Raji (cell line): ENCODE results near the gene NTM.

ENCODE experiments used
- POLR2A ChIP-seq: IDR thresholded peaks from 2 replicates; pipeline ENCODE4 v1.6.1; 2011; ENCODE audit warnings: low read depth, low read length, control low read depth; ENCODE audit not compliant: insufficient read depth

The NTM gene

DNA sequence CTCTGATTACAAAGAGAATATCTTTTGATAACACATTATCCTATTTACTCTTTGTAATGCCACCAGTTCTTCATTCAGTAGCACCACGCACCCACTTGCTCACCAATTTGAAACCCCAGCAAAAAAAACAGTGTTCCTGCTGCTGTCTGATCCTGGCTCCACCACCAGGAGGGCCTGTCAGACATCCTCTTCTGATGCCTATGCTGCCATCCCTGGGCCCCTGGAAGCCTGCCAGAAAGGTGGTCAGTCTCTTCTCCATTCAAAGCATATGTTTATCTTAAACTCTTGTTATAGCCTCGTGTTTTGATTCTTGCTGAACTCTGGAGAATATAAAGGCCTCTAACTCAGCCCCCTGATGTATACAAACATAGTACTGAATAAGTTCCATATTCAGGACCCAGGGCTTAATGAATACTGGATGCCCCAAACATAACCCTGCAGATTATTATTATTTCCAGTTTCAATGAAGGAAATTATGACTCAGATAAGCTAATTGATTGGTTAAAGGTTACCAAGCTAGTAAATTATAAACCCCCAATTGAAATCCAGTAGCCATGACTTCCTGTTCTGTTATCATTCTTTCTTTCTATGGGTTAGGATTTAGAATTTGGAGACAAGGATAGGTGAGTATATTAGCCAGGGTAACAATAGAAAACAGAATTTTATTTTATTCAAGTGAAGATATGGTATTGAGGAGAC lies 116.7 kb downstream of the NTM start:
- TF ChIP-seq POLR2A: no peak

DNA sequence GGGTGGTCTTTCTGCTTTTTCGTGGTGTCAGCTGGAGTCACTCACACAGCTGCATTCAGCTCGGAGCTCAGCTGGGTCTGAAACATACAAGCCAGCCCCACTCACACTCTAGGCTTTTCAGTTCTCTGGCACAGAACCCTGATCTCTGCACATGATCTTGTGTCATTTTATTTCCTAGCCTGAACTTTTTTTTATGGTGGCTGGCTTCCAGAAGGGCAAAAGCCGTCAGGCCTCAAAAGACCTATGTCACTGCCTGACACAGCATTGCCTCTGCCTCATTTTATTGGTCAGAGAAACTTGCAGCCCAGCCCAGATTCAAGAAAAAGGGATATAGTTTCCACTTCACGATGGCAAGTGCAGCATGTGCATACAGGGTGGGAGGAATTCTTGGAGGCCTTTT lies 117.8 kb downstream of the NTM start:
- no peak for TF ChIP-seq POLR2A

DNA sequence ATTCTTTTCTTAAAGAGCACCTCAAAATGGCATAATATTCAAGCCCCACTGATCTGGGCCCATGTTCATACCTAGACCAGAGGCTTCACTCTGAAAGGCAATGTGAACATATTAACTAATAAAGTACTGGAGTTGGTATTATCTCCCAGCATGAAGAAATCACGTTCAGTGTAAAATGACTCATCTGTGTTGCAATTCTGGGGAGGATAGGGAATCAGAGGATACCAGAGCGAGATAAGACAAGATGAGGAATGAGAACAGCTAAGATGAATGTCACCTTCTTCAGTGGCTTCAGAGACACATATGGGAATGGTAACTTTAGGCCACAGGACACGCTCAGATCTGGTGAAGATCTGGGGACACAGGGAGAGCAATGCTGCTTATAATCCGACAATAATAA lies 121.1 kb downstream of the NTM start:
- TF ChIP-seq POLR2A: no peak

DNA sequence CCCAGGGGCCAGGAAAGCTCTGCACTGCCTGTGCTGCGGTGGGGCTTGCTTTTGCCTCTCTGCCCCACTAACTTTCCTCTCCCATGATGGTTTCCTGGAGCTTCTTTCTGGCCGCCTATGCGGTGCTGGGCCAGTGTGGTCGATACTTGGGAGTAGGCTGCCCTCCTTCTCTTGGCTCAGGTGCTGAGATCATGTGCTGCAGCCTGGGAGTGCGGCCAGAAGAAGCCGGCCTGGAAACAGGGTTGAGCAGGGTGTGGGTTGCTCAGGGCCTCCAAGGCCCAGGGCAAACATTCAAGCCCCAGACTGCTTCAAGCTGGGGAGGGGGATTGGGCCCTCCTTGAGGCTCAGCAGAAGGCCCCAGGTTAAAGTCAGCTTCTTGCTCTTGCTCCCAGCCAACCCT lies 125.0 kb downstream of the NTM start:
- no peak for TF ChIP-seq POLR2A

DNA sequence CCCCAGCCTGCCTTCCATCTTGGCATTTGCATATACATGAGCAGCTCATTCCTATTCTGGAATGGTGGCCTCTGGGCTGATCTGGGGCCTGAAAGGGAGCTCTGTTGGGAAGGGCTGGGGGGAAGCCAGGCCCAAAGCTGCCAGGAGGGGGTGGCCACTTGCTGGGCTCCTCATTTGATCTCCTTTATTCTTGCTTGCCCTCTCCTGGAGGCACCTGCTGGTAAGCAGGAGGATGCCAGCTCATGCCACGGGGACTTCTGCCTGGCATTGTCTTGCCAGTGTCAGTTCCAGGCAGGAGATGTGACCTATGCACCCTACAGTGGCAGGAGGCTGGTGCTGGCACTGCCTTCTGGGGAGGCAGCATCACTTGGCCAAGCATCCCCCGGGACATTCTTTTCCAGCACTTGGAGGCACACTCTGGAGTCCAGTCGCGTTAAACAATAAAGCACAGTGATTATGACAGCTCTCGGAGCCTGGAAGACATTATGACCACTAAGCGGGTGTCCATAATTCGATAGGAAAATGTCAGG lies 128.3 kb downstream of the NTM start:
- TF ChIP-seq POLR2A: no peak

DNA sequence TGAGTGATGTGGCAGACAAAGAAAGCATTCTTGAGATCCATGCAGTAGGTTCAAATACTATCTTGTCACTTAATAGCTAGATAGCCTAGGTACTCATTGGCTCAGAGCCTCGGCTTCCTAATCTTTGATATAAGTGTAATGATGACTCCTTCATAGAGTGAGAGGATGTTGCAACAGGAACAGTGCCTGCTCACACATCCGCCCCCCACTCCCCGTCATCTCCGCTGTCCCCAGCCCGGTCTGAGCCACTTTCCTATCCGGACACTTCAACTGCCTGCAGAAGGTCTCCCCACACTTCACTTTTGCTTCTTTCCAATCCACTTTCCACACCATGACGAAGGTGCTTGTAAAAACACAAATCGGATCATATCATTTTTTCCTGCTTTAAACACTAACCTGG lies 128.8 kb downstream of the NTM start:
- TF ChIP-seq POLR2A: no peak

DNA sequence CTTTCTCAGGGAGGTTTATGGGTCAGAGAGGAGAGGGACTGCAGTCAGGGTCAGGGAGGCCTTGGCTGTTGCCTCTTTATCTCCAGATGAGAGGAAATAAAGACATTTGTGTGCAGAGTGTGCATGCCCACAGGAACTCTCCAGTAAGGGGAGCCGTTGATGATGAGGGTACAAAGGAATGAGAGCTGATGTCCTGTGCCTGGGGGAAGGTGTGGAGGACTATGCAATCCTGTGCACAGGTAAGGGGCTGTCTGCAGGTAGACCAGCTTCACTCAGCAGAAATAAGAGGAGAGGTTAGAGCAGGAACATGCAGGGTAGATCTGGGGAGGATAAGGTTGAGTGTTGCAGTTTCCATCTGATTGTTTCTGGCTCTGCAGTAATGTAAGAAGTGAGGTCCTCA lies 132.6 kb downstream of the NTM start:
- no peak for TF ChIP-seq POLR2A

DNA sequence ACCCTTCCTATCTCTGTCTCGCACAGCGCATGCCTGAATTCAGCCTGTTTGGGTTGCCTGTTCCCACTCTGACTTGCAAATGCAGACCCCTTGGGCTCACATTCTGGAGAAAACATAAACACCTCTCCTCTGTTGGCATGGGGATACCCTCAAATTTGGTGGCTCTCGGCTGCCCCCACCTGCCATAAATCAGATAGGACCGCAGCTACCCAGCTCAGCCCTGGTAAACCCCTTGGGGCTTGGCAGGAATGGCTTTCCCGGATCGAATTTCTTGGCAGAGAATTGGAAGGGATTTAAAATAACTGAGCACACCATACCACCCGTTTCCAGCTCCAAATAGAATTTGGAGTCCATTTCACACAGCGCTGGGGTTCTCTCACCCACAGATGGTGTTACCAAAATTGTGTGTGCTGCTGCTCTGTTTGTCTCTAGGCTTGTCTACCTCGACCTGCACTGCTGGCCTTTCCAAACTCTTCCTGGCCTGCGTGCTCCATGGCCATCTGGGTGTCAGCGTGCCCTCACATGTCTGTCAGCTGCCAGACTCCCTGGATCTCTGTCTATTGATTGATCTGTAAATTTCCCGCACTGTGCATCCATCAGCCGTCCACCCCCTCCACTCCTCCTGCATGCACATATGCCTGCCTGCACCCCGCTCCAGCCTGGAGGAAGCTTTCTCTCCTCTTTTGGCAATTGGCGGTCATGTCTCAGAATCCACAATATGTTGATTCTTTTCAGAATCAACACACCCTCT lies 134.0 kb downstream of the NTM start:
- TF ChIP-seq POLR2A: no peak

DNA sequence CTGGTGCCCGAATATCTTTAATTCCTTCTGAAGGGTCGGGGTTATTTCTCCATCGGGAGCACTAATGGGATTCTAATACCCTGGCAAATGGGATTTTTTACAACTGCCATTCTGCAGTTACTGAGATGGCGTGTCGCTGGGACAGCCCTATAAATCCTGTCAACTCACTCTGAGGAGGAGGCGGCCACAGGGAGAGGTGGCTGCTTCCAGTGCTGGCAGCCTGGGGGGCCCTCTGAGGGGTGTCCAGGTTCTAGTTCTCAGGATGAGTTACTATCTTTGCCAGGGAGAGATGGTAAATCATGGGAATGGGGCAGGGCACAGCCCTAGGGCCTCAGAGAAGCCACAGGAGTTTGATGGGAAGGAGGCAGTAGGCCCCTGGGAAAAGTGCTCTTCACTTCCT lies 135.9 kb downstream of the NTM start:
- no peak for TF ChIP-seq POLR2A

DNA sequence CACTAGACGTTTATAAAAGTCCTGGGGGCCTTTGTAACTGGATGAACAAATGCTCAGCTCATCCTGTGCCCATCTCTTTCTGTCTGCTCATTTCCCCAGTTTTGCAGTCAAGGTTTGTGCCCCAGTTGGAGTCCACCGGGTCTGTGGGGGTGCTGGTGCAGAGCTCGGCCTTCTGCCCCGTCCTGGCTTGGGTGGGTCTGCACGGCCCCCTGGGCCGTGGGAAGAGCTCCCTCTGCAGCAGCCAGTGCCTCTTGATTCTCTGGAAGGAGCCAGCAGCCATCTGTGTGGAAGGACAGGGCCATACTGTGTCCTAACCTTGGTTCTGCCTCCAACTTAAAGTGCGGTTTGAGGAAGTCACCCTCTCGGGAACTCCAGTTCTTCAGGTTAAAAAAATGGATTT lies 140.2 kb downstream of the NTM start:
- TF ChIP-seq POLR2A: no peak

DNA sequence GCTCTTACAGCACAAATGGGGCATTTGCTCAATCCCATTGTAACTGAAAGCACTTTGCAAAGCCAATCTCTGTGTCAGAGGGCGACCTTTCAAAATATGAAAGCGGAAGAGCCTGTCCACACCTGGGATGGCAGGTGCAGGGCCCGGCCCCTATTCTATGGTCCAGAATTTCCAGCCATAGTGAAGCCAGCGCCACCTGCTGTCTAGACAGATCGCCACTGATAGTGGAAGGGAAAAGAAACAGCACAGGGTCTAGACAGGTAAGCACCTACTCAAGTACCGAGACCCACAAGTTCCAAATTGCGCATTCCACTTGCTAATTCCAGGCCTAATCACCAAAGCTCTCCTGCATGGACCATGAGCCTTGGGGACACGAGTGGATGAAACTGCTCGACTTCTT lies 141.4 kb downstream of the NTM start:
- no peak for TF ChIP-seq POLR2A

DNA sequence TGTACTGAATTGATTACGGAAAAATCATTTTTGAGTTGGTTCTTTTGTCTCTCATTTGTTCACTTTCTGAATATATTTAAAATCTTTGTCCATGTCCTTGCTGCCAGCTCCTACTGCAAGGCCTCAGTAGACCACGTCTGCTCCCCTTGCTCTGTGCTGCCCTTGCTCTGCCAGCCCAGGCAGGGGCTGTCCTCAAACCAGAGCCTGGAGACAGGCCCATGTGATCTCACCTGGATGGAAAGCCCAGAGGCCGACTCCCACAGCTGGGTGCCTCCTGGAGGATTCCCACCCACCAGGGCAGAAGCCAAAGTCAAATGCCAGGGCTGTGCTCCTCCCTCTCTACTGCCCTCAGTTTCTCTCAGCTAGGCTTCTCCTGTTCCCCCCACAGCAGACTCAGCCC lies 141.8 kb downstream of the NTM start:
- TF ChIP-seq POLR2A: no peak

DNA sequence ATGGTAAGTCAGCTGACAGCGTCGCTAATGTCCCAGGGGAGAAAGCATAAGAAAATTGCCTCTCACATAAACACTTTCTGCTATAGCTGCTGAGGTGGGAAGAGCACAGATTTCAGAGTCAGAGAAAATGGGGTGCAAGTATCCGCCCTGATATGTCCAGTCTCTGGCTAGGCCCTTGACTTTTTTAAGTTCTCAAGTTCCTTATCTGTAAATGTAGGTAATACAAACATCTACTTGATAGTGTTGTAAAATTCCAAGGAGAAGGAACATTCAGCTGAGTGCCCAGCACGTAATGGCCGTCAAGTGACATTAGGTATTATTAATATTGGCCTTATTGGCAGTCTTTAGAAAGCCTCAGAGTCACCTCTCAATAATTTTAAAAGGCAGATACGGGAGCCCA lies 143.6 kb downstream of the NTM start:
- TF ChIP-seq POLR2A: no peak

DNA sequence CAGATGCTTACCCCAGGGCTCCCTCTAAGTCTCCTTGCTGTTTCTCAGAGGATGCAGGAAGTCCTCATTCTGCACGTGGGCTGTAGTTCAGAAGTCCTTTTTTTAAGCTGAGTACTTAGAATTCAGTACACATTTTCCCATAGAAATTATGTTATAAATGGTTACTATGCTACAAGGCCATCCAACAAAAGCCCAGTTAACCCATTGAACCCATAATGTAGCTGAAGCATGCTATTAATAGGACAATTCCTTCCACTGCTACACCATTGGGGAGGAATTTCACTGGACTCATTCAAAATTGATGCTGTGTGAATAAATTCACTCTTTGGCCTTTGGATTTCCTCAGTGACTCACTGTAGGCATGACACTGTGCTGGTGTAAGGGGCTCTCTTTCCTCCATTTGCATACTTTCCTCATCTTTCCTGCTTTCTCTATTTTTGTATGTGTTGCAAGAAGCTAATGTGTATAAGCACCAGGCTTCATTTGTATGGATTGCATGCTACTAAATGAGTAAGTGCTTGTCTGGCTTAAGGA lies 148.0 kb downstream of the NTM start:
- no peak for TF ChIP-seq POLR2A

DNA sequence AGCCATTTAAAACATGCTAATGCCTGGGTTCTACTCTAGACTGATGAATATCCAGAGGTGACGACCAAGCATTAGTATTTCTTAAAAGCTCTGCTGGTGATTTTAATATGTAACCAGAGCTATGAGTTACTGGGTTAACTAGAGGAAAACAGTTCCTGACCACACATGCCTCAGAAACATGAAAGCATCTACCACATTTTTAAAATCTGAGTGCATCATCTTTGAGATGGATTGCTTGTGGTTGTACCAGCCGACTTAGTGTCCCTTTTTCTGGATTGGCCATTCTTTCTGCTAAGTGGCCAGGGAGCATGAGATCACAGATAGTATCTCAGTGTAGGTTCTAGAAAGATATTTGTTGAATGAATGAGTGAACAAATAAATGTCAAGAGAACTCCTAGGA lies 152.4 kb downstream of the NTM start:
- no peak for TF ChIP-seq POLR2A

DNA sequence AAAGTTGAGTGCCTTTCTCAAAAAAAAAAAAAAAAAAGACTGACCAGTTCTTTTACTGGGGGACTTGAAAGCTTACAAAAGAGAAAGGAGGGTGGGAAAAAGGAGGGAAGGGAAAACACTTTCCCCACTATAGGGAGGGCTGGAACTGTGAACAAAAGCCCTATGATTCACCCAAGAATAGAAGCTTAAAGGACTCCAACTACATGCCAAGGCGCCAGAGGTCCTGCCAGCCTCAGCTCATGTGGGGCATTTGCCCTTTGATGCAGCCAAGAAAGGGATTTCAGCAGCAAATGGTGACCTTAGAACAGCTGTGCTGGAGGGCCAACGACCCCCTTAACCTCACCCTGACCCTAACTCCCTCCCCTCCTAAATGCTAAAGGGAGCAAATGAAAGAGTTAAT lies 160.0 kb downstream of the NTM start:
- TF ChIP-seq POLR2A: no peak

DNA sequence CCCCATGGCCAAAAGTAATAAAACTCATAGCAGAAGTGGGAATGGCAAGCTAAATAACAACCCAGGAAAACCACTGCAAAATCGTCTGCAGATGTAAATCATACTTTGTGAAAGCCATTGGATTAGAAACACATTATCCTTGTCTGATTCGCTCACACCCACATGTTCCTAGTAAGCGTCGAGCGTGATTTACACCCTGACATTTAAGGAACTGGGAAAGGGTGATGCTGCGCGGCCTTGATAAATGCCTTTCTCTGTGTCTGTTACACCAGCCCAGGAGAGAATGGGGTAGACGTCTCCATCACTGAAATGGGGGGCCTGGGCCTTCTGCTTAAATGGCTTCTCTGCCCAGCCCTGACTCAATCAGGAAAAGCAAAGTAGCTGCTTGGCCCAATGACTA lies 162.7 kb downstream of the NTM start:
- no peak for TF ChIP-seq POLR2A

DNA sequence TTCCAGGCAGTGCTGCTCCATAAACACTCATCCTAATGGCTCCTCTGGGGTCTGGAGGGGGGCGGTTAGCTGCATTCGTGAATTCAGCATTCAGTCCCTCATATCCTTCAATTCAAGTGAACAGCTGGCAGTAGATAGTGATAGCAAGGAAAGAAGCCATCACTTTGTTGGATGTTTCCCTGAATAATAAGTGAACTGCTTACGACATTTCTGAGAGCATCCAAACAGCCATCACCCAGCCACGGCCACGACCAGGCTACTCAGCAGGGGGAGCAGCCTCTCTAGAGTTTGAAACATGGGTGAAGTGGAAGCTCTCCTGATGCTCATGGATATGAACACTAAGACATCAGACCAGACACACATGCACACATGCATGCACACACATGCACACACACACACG lies 163.6 kb downstream of the NTM start:
- TF ChIP-seq POLR2A: no peak
